HG03139 (cell line): ENCODE results near the gene DAPK2.
A peak's percentile ranks its signal among the peaks of the same experiment; 100 is the strongest.

Experiments
- ATAC-seq: cut with Tn5 transposase; IDR thresholded peaks from one replicate; pipeline ENCODE4 v1.9.1; 2021; ENCODE audit not compliant: unreplicated experiment

The DAPK2 gene

GRCh38 chr15:63899193-63899592 lies 147.1 kb downstream of the DAPK2 start:
- no peak for ATAC-seq

GRCh38 chr15:63896336-63897115 lies 149.8 kb downstream of the DAPK2 start:
- peak; percentile 45 for ATAC-seq

- no peak for ATAC-seq
These were observed 150.5 kb downstream of the DAPK2 start for GRCh38 chr15:63895787-63896218.

GRCh38 chr15:63895194-63895593 lies 151.1 kb downstream of the DAPK2 start:
- ATAC-seq: no peak

- ATAC-seq: no peak
These were observed 151.7 kb downstream of the DAPK2 start for GRCh38 chr15:63894662-63894949.

GRCh38 chr15:63893866-63894661 lies 152.2 kb downstream of the DAPK2 start:
- no peak for ATAC-seq

GRCh38 chr15:63892794-63893441 lies 153.4 kb downstream of the DAPK2 start:
- no peak for ATAC-seq

GRCh38 chr15:63891768-63892133 lies 154.5 kb downstream of the DAPK2 start:
- ATAC-seq: no peak

- ATAC-seq: no peak
These were observed 155.1 kb downstream of the DAPK2 start for GRCh38 chr15:63891079-63891767.

- ATAC-seq: no peak
These were observed 155.7 kb downstream of the DAPK2 start for GRCh38 chr15:63890617-63891016.

GRCh38 chr15:63889831-63890230 lies 156.5 kb downstream of the DAPK2 start:
- ATAC-seq: no peak

GRCh38 chr15:63888823-63889222 lies 157.5 kb downstream of the DAPK2 start:
- no peak for ATAC-seq

- no peak for ATAC-seq
These were observed 158.1 kb downstream of the DAPK2 start for GRCh38 chr15:63888146-63888545.

GRCh38 chr15:63887630-63888029 lies 158.7 kb downstream of the DAPK2 start:
- ATAC-seq: no peak

GRCh38 chr15:63884953-63885352 lies 161.3 kb downstream of the DAPK2 start:
- no peak for ATAC-seq

- ATAC-seq: no peak
These were observed 164.9 kb downstream of the DAPK2 start for GRCh38 chr15:63881431-63881830.

- ATAC-seq: no peak
These were observed 165.5 kb downstream of the DAPK2 start for GRCh38 chr15:63880744-63881143.

GRCh38 chr15:63879995-63880394 lies 166.3 kb downstream of the DAPK2 start:
- ATAC-seq: no peak

GRCh38 chr15:63879211-63879610 lies 167.1 kb downstream of the DAPK2 start:
- no peak for ATAC-seq

GRCh38 chr15:63877713-63878271 lies 168.5 kb downstream of the DAPK2 start:
- ATAC-seq: no peak

GRCh38 chr15:63876085-63876662 lies 170.1 kb downstream of the DAPK2 start:
- ATAC-seq: no peak
